ENCODE data around the gene PRKCZ.
"Not testable (repeated sequence)": the region's sequence is repeated elsewhere in the genome, so short reads cannot be mapped to it uniquely, and the experiment has no call there.

Gene PRKCZ

DNA sequence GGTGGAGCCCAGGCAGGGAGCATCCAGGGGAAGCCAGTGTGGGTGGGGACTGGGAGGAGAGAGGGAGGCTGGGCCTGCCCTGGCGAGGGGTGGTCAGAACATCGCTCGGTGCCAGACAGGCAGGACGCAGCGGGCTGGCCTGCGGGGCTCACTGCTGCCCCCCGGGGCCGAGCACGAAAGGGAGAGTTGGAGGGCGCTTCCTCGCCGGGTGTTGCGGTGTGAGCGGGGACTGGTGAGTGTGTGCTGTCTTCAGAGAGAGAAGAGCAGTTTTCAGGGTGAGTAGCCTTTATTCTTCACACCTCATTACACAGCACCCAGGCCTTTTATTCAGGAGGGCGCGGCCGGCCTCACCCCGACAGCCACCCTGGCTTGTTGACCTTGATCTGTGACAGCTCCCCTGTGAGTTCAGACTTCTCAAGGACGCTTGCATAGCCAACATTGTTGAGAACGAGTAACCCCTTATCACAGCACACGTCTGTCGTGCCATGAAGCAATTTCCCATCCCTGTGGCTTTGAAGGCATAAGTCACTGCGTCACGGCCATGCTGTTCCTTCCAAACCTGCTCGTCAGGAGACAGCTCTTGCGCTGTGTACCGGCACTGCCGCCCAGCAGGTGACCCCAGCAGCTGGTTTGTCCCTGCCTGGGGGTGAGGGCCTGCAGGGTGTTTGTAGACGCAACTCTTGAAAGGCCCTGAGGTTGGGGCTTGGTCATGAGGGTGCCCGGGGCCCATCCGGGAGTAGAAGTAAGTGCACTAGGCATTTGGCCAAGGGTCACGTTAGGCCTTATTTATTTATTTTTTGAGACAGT is 54.6 kb downstream of the PRKCZ start:
- peak; percentile 90 for DNase-seq

DNA sequence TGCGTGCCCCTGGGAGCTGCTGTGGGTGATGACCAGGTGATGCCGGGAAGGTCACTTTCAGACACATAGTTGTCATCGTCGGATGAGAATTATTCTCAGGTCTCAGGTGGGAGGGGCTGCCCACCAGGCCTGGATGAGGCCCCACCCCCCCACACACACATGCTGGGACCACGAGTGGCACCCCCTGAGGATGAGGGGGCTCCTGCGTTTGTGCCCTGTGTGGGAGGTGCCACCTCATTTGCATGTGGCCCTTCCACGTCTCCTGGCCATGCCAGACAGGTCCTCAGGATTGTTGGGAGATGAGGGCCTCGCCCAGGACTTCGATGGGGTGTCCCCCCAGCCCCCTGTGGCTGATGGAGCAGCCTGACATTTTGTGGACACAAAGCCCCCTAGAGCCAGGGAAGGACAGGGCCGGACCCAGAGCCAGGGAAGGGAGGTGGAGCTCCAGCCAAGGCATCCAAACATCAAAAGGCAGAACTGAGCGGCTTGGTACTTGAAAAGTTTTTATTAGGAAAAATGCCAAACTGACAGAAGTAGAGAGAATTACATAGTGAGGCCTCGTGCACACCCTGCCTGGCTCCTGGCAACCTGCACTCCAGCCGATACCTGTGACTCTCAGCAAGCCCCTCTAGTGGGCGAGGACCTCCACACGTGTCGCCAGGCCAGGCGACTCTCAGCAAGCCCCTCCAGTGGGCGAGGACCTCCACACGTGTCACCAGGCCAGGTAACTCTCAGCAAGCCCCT is 55.7 kb downstream of the PRKCZ start:
- no peak for DNase-seq

DNA sequence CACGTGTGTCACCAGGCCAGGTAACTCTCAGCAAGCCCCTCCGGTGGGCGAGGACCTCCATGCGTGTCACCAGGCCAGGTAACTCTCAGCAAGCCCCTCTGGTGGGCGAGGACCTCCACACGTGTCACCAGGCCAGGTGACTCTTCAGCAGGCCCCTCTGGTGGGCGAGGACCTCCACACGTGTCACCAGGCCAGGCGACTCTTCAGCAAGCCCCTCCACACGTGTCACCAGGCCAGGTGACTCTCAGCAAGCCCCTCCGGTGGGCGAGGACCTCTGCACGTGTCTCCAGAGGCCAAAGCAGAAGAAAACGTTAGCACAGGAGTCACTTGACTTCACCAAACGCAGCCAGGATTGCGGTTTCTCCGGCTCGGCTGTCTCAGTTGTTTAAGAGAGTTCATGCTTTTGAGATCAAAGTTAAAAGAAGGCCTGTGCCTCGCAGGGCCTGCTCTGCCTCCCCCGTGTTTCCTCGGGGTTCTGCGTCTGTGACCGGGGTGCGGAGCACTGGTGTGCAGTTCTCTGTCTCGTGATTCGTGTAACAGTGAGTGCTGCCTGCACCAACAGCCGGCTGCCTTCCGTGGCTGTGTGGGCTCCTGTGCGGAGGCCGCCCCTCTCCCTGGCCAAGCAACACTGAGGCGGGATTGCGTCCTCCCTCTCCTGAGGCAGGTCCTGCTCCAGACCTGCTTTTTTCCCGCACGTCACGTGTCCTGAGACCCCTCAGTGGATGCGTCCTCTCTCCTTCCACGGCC is 56.6 kb downstream of the PRKCZ start:
- DNase-seq = no peak

- DNase-seq = no peak
These were observed 57.5 kb downstream of the PRKCZ start for GRCh38 chr1:2107586-2108212.

- peak; percentile 19 for DNase-seq
These were observed 58.1 kb downstream of the PRKCZ start for GRCh38 chr1:2108213-2108876.

DNA sequence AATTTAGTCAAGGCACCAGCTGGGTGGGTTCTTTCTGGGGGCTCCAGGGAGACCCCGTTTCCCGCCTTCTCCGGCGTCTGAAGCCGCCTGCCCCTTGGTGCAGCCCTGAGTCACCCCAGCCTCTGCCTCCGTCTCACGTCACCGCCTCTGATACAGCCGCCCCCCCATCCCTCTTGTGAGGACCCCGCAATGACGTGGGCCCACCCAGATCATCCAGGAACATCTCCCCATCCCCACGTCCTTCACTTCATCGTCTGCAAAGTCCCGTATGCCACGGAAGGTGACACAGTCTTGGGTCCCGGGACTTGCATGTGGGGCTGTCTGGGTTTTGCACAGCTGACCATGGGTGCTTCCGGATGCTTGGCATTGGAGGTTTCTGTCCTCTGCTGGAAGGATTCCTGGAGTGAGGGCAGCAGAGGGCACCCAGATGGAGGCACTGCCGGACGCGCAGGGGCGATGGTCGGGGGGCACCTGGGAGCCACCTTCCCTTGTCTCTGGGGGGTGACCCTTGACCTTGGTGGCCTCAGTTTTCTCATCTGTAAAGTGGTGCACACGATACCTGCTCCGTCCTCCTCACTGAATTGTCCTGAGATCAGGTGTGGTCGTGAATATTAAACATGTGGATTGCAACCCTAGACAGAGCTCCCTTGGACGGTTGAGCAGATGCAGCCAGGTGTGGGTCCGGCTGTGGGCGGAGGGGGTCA is 58.8 kb downstream of the PRKCZ start:
- DNase-seq = no peak

DNA sequence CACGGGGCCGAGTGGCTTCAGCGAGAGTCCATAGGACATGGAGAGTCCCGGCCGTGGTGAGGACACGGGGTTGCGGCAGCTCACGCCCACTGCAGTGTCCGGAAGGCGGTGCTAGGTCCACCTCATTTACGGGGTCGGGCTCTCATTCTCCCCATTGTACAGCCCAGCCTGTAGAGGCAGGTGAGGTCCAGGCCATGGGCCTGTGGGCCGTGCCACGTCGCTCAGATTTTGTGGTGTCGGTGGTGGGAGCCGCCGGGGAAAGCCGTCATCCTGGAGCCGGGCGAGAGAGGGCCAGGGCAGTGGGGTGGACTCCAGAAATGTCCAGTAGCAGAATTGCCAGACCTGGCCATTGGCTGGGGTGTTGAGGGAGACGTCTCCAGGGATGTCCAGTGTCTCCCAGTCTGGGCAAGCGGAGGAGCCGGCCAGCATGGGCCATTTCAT is 59.4 kb downstream of the PRKCZ start:
- no peak for DNase-seq

GRCh38 chr1:2110191-2110737 is 60.1 kb downstream of the PRKCZ start:
- no peak for DNase-seq

- DNase-seq = no peak
These were observed 60.8 kb downstream of the PRKCZ start for GRCh38 chr1:2110738-2111673.

DNA sequence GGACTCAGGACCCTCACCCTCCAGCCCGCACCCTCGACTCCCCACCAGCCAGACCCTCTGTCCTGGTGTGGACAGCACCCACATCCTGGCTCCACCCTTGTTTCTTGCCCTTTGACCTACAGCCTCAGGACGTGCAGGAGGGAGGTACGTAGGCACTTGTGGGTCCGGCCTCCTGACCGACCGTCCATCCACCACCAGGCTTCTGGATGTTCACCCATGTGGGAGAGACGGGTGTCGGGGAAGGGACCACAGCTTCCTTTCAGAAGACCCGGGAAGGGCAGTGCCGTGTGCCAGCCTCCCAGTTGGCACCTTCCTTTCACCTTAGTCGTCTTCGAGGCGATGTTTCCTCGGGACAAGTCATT is 61.4 kb downstream of the PRKCZ start:
- DNase-seq = no peak

- no peak for DNase-seq
These were observed 62.1 kb downstream of the PRKCZ start for GRCh38 chr1:2112280-2112701.

DNA sequence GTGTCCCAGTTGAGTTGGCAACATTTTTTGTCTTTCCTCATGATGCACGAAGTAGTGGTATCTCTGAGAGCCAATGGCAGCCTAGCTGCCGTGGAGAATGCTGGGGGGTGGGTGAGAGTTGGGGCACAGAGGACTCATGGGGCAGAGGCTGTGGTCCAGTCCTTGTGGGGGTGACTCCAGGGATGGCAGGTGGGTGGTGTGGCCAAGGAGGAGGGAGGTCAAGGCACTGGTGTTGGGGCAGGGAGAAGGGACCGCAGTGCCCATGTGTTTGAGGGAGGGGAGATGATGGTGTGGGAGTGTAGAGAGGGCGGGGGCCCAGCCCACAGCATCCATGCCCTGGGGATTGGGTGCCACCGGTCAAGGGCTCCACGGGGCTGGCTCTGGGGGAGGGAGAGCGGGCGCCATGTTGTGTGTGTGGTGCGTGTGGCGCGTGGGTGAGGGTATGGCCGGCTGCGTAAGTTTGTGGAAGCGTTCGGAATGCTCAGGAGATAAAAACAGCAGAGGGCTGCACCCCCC is 63.5 kb downstream of the PRKCZ start:
- DNase-seq = no peak

DNA sequence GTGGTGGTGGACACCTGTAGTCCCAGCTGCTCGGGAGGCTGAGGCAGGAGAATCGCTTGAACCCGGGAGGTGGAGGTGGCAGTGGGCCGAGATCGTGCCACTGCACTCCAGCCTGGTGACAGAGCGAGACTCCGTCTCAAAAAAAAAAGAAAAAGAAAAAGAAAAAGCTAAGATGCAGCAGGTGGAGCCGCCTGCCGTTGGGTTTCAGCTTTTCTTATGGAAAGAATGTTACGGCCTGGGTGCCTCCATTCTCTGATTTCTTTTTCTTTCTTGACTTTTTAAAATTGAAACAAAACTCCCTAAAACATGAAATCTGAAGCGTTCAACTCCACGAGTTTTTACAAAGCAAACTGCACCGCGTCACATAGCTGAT is 64.4 kb downstream of the PRKCZ start:
- DNase-seq = not testable (repeated sequence)

- no peak for DNase-seq
These were observed 64.9 kb downstream of the PRKCZ start for GRCh38 chr1:2115008-2115641.

GRCh38 chr1:2115702-2116341 is 65.6 kb downstream of the PRKCZ start:
- DNase-seq = no peak

DNA sequence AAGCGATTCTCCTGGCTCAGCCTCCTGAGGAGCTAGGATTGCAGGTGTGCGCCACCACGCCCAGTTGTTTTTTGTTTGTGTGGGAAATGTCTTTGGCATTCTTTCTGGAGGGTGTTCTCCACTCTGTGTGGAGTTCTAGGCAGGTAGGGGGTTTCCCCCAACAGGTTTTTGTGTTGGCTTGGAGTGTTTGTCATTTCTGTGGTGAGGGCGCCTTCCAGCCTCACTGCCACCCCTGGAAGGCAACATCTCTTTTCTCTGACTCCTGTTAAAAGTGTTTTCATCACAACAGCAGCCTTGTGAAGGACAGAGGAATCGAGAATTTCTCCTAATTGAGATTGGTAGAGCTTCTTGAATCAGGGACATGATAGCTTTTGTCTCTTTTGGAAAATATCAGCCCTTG is 69.7 kb downstream of the PRKCZ start:
- no peak for DNase-seq

DNA sequence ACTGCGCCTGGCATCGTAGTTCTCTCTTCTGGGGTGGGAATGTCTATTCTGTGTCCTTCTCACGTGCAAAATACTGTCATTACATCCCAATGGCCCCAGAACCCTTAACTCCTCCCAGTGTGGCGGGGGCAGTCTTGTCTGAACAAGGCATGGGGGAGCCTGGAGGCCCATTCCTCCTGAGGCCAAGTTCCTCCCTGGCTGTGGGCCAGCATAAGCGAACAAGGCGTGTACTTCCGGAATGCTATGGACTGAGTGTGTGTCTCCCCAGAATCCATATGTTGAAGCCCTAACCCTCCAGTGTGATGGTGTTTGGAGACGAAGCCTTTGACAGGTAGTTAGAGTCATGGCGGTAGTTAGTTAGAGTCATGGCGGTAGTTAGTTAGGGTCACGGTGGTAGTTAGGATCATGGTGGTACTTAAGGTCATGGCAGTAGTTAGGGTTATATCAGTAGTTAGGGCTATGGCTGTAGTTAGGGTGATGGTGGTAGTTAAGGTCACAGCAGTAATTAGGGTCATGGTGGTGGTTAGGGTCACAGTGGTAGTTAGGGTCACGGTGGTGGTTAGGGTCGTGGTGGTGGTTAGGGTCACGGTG is 71.0 kb downstream of the PRKCZ start:
- DNase-seq = no peak

- DNase-seq = not testable (repeated sequence)
These were observed 71.6 kb downstream of the PRKCZ start for GRCh38 chr1:2121794-2122193.
